NCI-H1417 (cell line): Measurements from ENCODE around the gene SLFN11.
"Not testable (repeated sequence)": the region's sequence is repeated elsewhere in the genome, so short reads cannot be mapped to it uniquely, and the experiment has no call there.

ENCODE experiments used
- DNase-seq, 3 experiments: peaks; one replicate each; lab custom pipeline; 2025; lab: John Stamatoyannopoulos, UW

SLFN11 gene

GRCh38 chr17:35352284-35352683, 21.1 kb downstream of the SLFN11 start:
- no peak for DNase-seq

- DNase-seq = no peak
These were observed 22.9 kb downstream of the SLFN11 start for GRCh38 chr17:35350493-35350892.

GRCh38 chr17:35345926-35346771, 27.3 kb downstream of the SLFN11 start:
- no peak for DNase-seq

GRCh38 chr17:35345445-35345925, 27.9 kb downstream of the SLFN11 start:
- no peak for DNase-seq

- no peak for DNase-seq
These were observed 29.2 kb downstream of the SLFN11 start for GRCh38 chr17:35344262-35344661.

GRCh38 chr17:35342276-35342675, 31.1 kb downstream of the SLFN11 start:
- DNase-seq = no peak

- no peak for DNase-seq
These were observed 31.9 kb downstream of the SLFN11 start for GRCh38 chr17:35341411-35341992.

- no peak for DNase-seq
These were observed 35.2 kb downstream of the SLFN11 start for GRCh38 chr17:35338230-35338629.

GRCh38 chr17:35337364-35337763, 36.1 kb downstream of the SLFN11 start:
- no peak for DNase-seq

- DNase-seq = not testable (repeated sequence)
These were observed 39.8 kb downstream of the SLFN11 start for GRCh38 chr17:35333578-35333977.

GRCh38 chr17:35322749-35323148, 50.7 kb downstream of the SLFN11 start:
- no peak for DNase-seq

- no peak for DNase-seq
These were observed 57.5 kb downstream of the SLFN11 start for GRCh38 chr17:35315971-35316370.

GRCh38 chr17:35315283-35315682, 58.1 kb downstream of the SLFN11 start:
- DNase-seq = no peak

GRCh38 chr17:35314415-35315216, 58.8 kb downstream of the SLFN11 start:
- no peak for DNase-seq

GRCh38 chr17:35313875-35314409, 59.5 kb downstream of the SLFN11 start:
- DNase-seq = no peak

GRCh38 chr17:35312790-35313711, 60.4 kb downstream of the SLFN11 start:
- peak in 2 of 3 experiments; percentile 51 to 67 for DNase-seq

GRCh38 chr17:35312346-35312745, 61.1 kb downstream of the SLFN11 start:
- no peak for DNase-seq

- DNase-seq = not testable (repeated sequence)
These were observed 64.1 kb downstream of the SLFN11 start for GRCh38 chr17:35309345-35309744.
